GM19239 (cell line): ENCODE data around the gene PLCL2.
"Not testable (repeated sequence)": the region's sequence is repeated elsewhere in the genome, so short reads cannot be mapped to it uniquely, and the experiment has no call there.

Experiments used
- DNase-seq: peaks from one replicate; pipeline ENCODE4 v3.0.0; 2011; ENCODE audit warnings: low spot score; ENCODE audit not compliant: insufficient read length
- FAIRE-seq: peaks from 2 replicates; lab custom pipeline; 2011; peaks lifted over from hg19 to GRCh38; lab: Jason Lieb, UNC

PLCL2 gene

GRCh38 chr3:16944356-16944755 lies 59.6 kb downstream of the PLCL2 start:
- FAIRE-seq (no peak), DNase-seq (no peak)

GRCh38 chr3:16945330-16945729 lies 60.6 kb downstream of the PLCL2 start:
- DNase-seq (no peak), FAIRE-seq (no peak)

- DNase-seq (no peak), FAIRE-seq (no peak)
Observed at GRCh38 chr3:16950282-16950681, 65.5 kb downstream of the PLCL2 start.

- peak; percentile 8 for FAIRE-seq
Observed at GRCh38 chr3:16950845-16951244, 66.1 kb downstream of the PLCL2 start.

GRCh38 chr3:16957852-16958251 lies 73.1 kb downstream of the PLCL2 start:
- not testable (repeated sequence) for FAIRE-seq, DNase-seq

More at GRCh38 chr3:16950845-16951244, 66.1 kb downstream of the PLCL2 start:
- DNase-seq, result no peak

- no peak for FAIRE-seq
- DNase-seq, result no peak
Observed at GRCh38 chr3:16960125-16960524, 75.4 kb downstream of the PLCL2 start.

- FAIRE-seq (no peak), DNase-seq (no peak)
Observed at GRCh38 chr3:16961621-16962205, 77.0 kb downstream of the PLCL2 start.

GRCh38 chr3:16975083-16975482 lies 90.3 kb downstream of the PLCL2 start:
- DNase-seq, result no peak
- no peak for FAIRE-seq

GRCh38 chr3:16978234-16978920 lies 93.6 kb downstream of the PLCL2 start:
- FAIRE-seq, result no peak
- no peak for DNase-seq

- no peak for DNase-seq
Observed at GRCh38 chr3:16978921-16979271, 94.1 kb downstream of the PLCL2 start.

GRCh38 chr3:16979769-16980515 lies 95.2 kb downstream of the PLCL2 start:
- not testable (repeated sequence) for FAIRE-seq

More at GRCh38 chr3:16978921-16979271, 94.1 kb downstream of the PLCL2 start:
- FAIRE-seq, result no peak

GRCh38 chr3:16980526-16980925 lies 95.8 kb downstream of the PLCL2 start:
- DNase-seq, FAIRE-seq: not testable (repeated sequence)

More at GRCh38 chr3:16979769-16980515, 95.2 kb downstream of the PLCL2 start:
- not testable (repeated sequence) for DNase-seq

GRCh38 chr3:16982460-16982859 lies 97.7 kb downstream of the PLCL2 start:
- DNase-seq (no peak), FAIRE-seq (no peak)

GRCh38 chr3:16985608-16986007 lies 100.9 kb downstream of the PLCL2 start:
- DNase-seq, result no peak
- FAIRE-seq, result no peak

GRCh38 chr3:16987141-16987540 lies 102.4 kb downstream of the PLCL2 start:
- DNase-seq (no peak), FAIRE-seq (no peak)

GRCh38 chr3:16990163-16990562 lies 105.4 kb downstream of the PLCL2 start:
- FAIRE-seq (no peak), DNase-seq (no peak)

- no peak for FAIRE-seq
- no peak for DNase-seq
Observed at GRCh38 chr3:16992198-16992597, 107.4 kb downstream of the PLCL2 start.

- FAIRE-seq (no peak), DNase-seq (no peak)
Observed at GRCh38 chr3:16993227-16993626, 108.5 kb downstream of the PLCL2 start.

- FAIRE-seq (no peak), DNase-seq (no peak)
Observed at GRCh38 chr3:16994854-16995525, 110.2 kb downstream of the PLCL2 start.

GRCh38 chr3:16995601-16996000 lies 110.8 kb downstream of the PLCL2 start:
- FAIRE-seq (no peak), DNase-seq (no peak)
